ENCODE results near the gene C10orf88. TPM values are rescaled to one million over a fixed set of nuclear protein-coding genes. Genes with fewer than 3 reads are reported as not detected.

The C10orf88 gene
- 8.2 TPM for total RNA-seq
- long read RNA-seq, transcript C10orf88-204 (6 exons, 2,482 nt), result major isoform, 8 of 10 reads
- long read RNA-seq, partial matches to known transcripts, result 1 of 10 reads
- long read RNA-seq, other reads (novel, unspliced or antisense), result 1 of 10 reads

GRCh38 chr10:122953902-122954730, at the start of gene C10orf88:
C10orf88 (minus strand) TSS chr10:122954227; CDS start chr10:122954178, 49 bp downstream.
- peak; percentile 99 for DNase-seq (ENCODE audit: low spot score)

- DNase-seq (ENCODE audit: low spot score), result no peak
These were observed 47.3 kb upstream of the C10orf88 start for GRCh38 chr10:123001370-123001769.

- no peak for DNase-seq (ENCODE audit: low spot score)
These were observed 46.1 kb upstream of the C10orf88 start for GRCh38 chr10:123000155-123000554.

GRCh38 chr10:122999347-122999746, 45.3 kb upstream of the C10orf88 start:
- no peak for DNase-seq (ENCODE audit: low spot score)

- no peak for DNase-seq (ENCODE audit: low spot score)
These were observed 44.9 kb upstream of the C10orf88 start for GRCh38 chr10:122998934-122999333.

- no peak for DNase-seq (ENCODE audit: low spot score)
These were observed 44.4 kb upstream of the C10orf88 start for GRCh38 chr10:122998360-122998917.

- DNase-seq (ENCODE audit: low spot score), result no peak
These were observed 43.8 kb upstream of the C10orf88 start for GRCh38 chr10:122997864-122998263.

GRCh38 chr10:122995936-122996335, 41.9 kb upstream of the C10orf88 start:
- no peak for DNase-seq (ENCODE audit: low spot score)

GRCh38 chr10:122993797-122994336, 39.8 kb upstream of the C10orf88 start:
- no peak for DNase-seq (ENCODE audit: low spot score)

GRCh38 chr10:122992031-122992585, 38.1 kb upstream of the C10orf88 start:
- DNase-seq (ENCODE audit: low spot score), result no peak

- DNase-seq (ENCODE audit: low spot score), result no peak
These were observed 36.3 kb upstream of the C10orf88 start for GRCh38 chr10:122990278-122990677.

- DNase-seq (ENCODE audit: low spot score), result no peak
These were observed 34.5 kb upstream of the C10orf88 start for GRCh38 chr10:122988501-122988900.

GRCh38 chr10:122986335-122986734, 32.3 kb upstream of the C10orf88 start:
- no peak for DNase-seq (ENCODE audit: low spot score)

GRCh38 chr10:122984708-122985107, 30.7 kb upstream of the C10orf88 start:
- DNase-seq (ENCODE audit: low spot score), result no peak

GRCh38 chr10:122983898-122984297, 29.9 kb upstream of the C10orf88 start:
- DNase-seq (ENCODE audit: low spot score), result no peak

GRCh38 chr10:122981066-122981464, 27.0 kb upstream of the C10orf88 start:
- no peak for DNase-seq (ENCODE audit: low spot score)

- DNase-seq (ENCODE audit: low spot score), result peak; percentile 97
These were observed 26.4 kb upstream of the C10orf88 start, which contains the start of gene PSTK for GRCh38 chr10:122980209-122981065. PSTK (plus strand) TSS chr10:122980401; CDS start chr10:122980480, 79 bp downstream.

- DNase-seq (ENCODE audit: low spot score), result no peak
These were observed 20.6 kb upstream of the C10orf88 start for GRCh38 chr10:122974543-122975064.

GRCh38 chr10:122974023-122974422, 20.0 kb upstream of the C10orf88 start:
- DNase-seq (ENCODE audit: low spot score), result no peak

GRCh38 chr10:122968698-122969097, 14.7 kb upstream of the C10orf88 start:
- no peak for DNase-seq (ENCODE audit: low spot score)

GRCh38 chr10:122966879-122967278, 12.9 kb upstream of the C10orf88 start:
- no peak for DNase-seq (ENCODE audit: low spot score)
